GM12891 (cell line): ENCODE results near the gene KRT6B.

Experiments
- DNase-seq: peaks from one replicate; pipeline ENCODE4 v3.0.0; 2011; ENCODE audit warnings: low spot score; ENCODE audit not compliant: insufficient read length
- FAIRE-seq: peaks from 2 replicates; lab custom pipeline; 2011; peaks lifted over from hg19 to GRCh38; lab: Jason Lieb, UNC
- PAX5 ChIP-seq: IDR thresholded peaks from 2 replicates; pipeline ENCODE4 v1.6.1; 2011; ENCODE audit warnings: low read length, moderate library complexity, mild to moderate bottlenecking; ENCODE audit not compliant: insufficient read depth, severe bottlenecking
- POLR2A ChIP-seq: IDR thresholded peaks from 2 replicates; pipeline ENCODE4 v1.6.1; 2011; ENCODE audit warnings: low read depth, low read length, control low read depth
- POLR2AphosphoS5 ChIP-seq: IDR thresholded peaks from 2 replicates; pipeline ENCODE4 v1.6.1; 2011; ENCODE audit warnings: low read depth, low read length, control low read depth
- POU2F2 ChIP-seq: IDR thresholded peaks from 2 replicates; pipeline ENCODE4 v1.6.1; 2011; ENCODE audit warnings: low read depth, mild to moderate bottlenecking, control low read depth, low read length, moderate library complexity
- SPI1 ChIP-seq: IDR thresholded peaks from 2 replicates; pipeline ENCODE4 v1.6.1; 2011; ENCODE audit warnings: low read depth, low read length, control low read depth
- TAF1 ChIP-seq: IDR thresholded peaks from 2 replicates; pipeline ENCODE4 v1.6.1; 2011; ENCODE audit warnings: low read depth, low read length, control low read depth

KRT6B gene

GRCh38 chr12:52435659-52435999, 16.3 kb downstream of the KRT6B start:
- FAIRE-seq (no peak), DNase-seq (no peak)
- TF ChIP-seq POLR2AphosphoS5 (no peak), POLR2A (no peak), POU2F2 (no peak), PAX5 (no peak), SPI1 (no peak), TAF1 (no peak)

DNA sequence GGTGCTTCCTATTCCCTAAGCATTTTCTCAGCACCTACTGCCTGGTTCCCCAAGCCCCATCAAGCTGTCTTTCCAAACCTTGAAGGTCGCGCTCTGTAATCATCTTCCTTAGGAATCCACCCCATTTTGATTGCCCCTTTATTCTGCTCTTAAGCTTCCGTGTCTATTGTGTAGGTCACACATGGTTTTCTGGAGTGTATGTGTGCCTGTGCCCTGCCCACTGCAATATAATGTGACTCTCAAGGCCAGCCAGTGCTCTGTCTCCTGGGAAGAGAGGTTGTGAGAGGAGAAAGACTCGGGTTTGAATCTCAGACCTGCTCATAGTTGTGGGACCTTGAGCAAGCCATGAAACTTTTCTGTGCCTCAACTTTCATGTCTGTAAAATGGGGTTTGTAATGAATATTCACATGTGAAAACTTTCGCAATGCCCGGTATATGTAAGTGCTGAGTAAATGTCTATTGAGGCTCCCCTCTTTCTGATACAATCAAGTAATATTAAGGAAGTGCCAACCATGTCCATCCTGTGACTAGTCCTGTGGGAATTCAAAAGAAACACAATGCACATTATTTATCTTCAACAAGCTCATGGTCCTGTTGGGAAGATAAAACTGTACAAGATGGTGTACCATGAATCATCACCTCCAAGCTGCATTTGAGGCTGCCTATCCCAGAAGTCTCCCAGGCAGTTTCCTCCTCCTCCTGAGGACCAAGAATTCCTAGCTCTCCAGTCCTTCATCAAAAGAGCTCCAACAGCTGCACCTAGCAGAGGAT, 17.0 kb downstream of the KRT6B start:
- no peak for TF ChIP-seq POLR2A
- TF ChIP-seq POLR2AphosphoS5: no peak
- no peak for TF ChIP-seq SPI1
- no peak for TF ChIP-seq TAF1
- TF ChIP-seq PAX5: no peak
- no peak for TF ChIP-seq POU2F2
- FAIRE-seq (no peak), DNase-seq (no peak)

DNA sequence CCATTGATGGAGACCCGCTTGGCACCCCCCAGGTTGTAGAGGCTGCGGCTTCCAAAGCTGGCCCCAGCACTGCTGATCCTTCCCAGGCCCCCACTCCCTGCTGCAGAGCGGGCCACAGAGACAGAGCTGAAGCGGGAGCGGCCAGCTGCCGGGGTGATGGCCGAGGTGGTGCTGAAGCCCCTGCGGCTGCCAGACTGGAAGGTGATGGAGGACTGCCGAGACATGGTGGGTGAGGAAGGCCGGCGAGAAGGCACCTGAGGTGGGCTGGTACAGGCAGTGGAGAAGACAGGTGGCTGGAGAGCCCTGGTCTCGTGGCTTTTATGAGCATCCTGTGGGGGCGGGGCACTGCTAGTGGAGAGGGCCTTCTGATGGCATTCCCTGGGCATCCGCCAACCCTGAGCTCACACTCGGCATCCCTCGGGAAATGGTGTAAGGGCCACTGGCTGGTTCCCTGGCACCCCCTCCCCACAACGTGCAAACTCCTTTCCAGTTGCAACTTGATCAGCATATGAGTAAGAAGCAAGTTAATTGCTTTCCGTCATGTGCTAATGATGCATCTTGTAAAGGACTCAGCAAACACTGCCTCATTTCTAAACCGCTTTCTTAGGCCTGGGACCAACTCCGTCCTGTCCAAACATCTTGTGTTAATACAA, 17.7 kb downstream of the KRT6B start, which contains the start of gene KRT75:
TSS of gene KRT75 (minus strand) at position 291 of the 653 bp plus-strand sequence. CDS start at position 224, 67 bp downstream.
- no peak for DNase-seq
- FAIRE-seq: no peak
- TF ChIP-seq POLR2A: no peak
- no peak for TF ChIP-seq POU2F2
- no peak for TF ChIP-seq SPI1
- no peak for TF ChIP-seq TAF1
- no peak for TF ChIP-seq PAX5
- TF ChIP-seq POLR2AphosphoS5: no peak

DNA sequence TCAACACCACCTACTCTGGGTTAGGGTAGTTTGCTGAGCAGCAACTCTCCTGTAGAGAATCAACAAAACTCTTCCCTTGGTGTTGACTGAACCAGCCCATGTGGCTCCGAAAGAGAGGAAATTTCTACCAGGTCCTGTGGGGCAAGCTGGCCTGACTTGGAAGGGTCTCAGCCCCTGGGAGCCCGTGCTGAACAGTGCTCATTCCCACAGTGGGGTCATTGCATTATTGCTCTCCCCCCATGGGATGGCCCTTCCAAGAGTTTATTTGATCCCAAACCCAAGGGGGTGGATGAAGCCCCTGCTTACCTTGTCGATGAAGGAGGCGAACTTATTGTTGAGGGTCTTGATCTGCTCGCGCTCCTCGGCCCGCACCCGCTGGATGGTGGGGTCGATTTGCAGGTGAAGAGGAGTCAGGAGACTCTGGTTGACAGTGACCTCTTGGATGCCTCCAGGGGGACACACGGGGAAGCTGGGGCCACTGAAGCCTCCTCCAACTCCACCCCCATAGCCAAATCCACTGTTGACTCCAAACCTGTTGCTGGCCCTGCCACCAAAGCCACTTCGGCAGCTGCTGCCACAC, 18.4 kb downstream of the KRT6B start:
- DNase-seq (no peak), FAIRE-seq (no peak)
- TF ChIP-seq TAF1 (no peak), POU2F2 (no peak), POLR2AphosphoS5 (no peak), POLR2A (no peak), PAX5 (no peak), SPI1 (no peak)

DNA sequence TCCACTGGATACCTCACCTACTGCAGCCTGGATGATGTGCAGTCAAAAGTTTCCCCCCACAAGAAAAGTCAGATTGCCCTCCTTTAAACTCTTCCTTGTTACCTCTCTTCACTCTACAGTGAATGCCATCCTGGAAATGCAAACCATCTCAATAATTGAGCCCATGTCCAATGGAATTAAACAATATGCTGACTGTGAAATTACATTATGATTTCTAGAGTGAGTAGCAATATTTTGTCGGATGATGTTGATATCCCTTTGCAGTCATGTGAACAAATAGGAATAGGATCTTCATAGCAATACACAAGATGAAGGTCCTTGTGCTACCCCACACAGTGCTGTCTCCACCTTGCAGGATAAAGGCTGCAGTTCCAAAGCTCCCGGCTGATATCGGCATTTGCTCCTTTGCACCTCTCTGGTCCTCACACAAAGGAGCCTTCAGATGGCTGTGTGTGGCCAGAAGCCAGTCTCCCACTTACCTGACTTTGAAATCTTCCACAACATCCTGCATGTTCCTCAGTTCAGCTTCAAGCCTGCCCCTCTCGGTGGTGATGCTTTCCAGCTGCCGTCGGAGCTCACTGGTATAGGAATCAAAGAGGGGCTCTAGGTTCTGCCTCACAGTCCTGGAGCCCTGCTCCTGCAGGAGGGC, 19.3 kb downstream of the KRT6B start:
- DNase-seq (no peak), FAIRE-seq (no peak)
- TF ChIP-seq POLR2AphosphoS5 (no peak), SPI1 (no peak), PAX5 (no peak), POU2F2 (no peak), TAF1 (no peak), POLR2A (no peak)

DNA sequence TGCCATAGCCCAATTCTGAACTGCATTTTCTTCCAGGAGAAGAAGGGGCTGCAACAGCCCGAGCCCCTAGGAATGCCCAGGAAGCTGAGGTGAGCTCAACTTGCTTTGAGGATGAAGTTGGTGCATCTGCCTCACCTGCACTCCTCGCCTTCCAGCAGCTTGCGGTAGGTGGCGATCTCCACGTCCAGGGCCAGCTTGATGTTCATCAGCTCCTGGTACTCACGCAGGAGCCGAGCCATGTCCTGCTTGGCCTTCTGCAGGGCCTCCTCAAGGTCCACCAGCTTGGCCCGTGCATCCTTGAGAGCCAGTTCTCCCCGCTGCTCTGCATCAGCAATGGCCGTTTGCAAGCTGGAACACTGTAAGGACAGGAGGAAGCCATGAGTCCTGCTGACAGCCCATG, 23.8 kb downstream of the KRT6B start:
- TF ChIP-seq POLR2AphosphoS5: no peak
- no peak for TF ChIP-seq PAX5
- no peak for TF ChIP-seq SPI1
- no peak for TF ChIP-seq POLR2A
- no peak for TF ChIP-seq TAF1
- no peak for TF ChIP-seq POU2F2
- DNase-seq (no peak), FAIRE-seq (no peak)

DNA sequence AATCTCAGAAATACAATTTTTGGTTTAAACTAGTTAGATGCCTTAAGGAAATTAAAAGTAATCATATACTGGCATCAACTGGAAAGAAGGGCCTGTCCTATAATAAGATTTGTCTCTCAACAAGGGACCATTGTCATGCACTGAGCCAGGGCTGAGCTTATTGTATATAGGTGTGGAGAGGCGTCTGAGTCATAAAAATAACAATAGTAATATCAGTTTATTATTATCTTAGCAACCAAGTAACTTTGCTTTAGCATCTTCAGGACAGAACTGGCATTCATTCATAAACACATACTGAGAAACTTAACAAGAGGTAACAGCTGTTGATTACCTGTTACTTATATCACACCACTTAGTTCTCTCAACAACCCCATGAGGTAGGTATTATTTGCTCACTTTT, 24.9 kb downstream of the KRT6B start:
- FAIRE-seq: no peak
- DNase-seq: no peak
- TF ChIP-seq POLR2A (no peak), POLR2AphosphoS5 (no peak), PAX5 (no peak), POU2F2 (no peak), SPI1 (no peak), TAF1 (no peak)

GRCh38 chr12:52426034-52426433, 25.9 kb downstream of the KRT6B start:
- DNase-seq (no peak), FAIRE-seq (no peak)
- TF ChIP-seq TAF1: no peak
- TF ChIP-seq SPI1: no peak
- no peak for TF ChIP-seq POU2F2
- TF ChIP-seq POLR2A: no peak
- TF ChIP-seq PAX5: no peak
- TF ChIP-seq POLR2AphosphoS5: no peak

DNA sequence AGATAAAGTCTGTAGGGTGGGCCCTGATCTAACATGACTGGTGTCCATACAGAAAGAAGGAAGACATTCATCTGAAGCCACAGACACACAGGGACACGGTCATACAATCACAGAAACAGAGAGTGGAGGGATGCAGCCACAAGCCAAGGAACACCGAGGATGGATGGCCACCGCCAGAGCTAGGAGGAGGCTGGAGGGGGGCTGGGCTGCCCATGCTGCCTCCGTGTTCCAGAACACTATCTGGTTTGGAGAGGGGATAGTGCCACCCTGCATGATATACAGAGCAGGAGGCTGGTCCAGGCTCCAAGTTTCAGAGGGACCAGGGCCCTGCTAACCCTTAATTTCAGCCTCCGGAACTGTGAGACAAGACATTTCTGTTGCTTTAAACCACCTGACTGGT, 26.5 kb downstream of the KRT6B start:
- no peak for TF ChIP-seq POLR2AphosphoS5
- TF ChIP-seq SPI1: no peak
- TF ChIP-seq POU2F2: no peak
- no peak for TF ChIP-seq PAX5
- TF ChIP-seq POLR2A: no peak
- TF ChIP-seq TAF1: no peak
- no peak for DNase-seq
- FAIRE-seq: no peak
